BLaER1 (cell line): ENCODE data around the gene CCDC27.
"Not testable (repeated sequence)": the region's sequence is repeated elsewhere in the genome, so short reads cannot be mapped to it uniquely, and the experiment has no call there.

ENCODE experiments used
- H3K27ac ChIP-seq: shearing (Covaris generic); formaldehyde crosslinking; 2 replicates; pipeline ENCODE4 v1.8.1; 2022
- H3K27me3 ChIP-seq: shearing (Covaris generic); formaldehyde crosslinking; 2 replicates; pipeline ENCODE4 v1.8.1; 2022
- H3K36me3 ChIP-seq: shearing (Covaris generic); formaldehyde crosslinking; 2 replicates; pipeline ENCODE4 v1.8.1; 2022
- H3K4me1 ChIP-seq: shearing (Covaris generic); formaldehyde crosslinking; 2 replicates; pipeline ENCODE4 v1.8.1; 2022
- H3K4me2 ChIP-seq: shearing (Covaris generic); formaldehyde crosslinking; 2 replicates; pipeline ENCODE4 v1.8.1; 2022
- H3K4me3 ChIP-seq: shearing (Covaris generic); formaldehyde crosslinking; 2 replicates; pipeline ENCODE4 v1.8.1; 2022
- H3K9ac ChIP-seq: shearing (Covaris generic); formaldehyde crosslinking; 2 replicates; pipeline ENCODE4 v1.8.1; 2022
- H3K9me3 ChIP-seq: shearing (Covaris generic); formaldehyde crosslinking; 2 replicates; pipeline ENCODE4 v1.8.1; 2022
- H4K20me1 ChIP-seq: shearing (Covaris generic); formaldehyde crosslinking; 2 replicates; pipeline ENCODE4 v1.8.1; 2022
- Cebpa-rat ChIP-seq: shearing (Covaris generic); IDR thresholded peaks from 2 replicates; pipeline ENCODE4 v1.8.1; 2022

CCDC27 gene

GRCh38 chr1:3799976-3800685, 47.9 kb downstream of the CCDC27 start:
- Histone ChIP-seq H3K36me3 (no peaks in the 10 kb centered on the region), H3K27me3 (no peaks in the 10 kb centered on the region), H3K9me3 (no peaks in the 10 kb centered on the region), H3K27ac (no peak overlapping the region), H3K9ac (no peak overlapping the region), H3K4me1 (peaks cover 12% of the 10 kb centered on the region), H4K20me1 (peaks cover 11% of the 10 kb centered on the region), H3K4me3 (no peak overlapping the region), H3K4me2 (no peak overlapping the region)
- no peak for TF ChIP-seq Cebpa-rat

- H3K27ac ChIP-seq, H3K4me3 ChIP-seq, H3K9ac ChIP-seq, H3K4me1 ChIP-seq, H3K27me3 ChIP-seq, H4K20me1 ChIP-seq, H3K36me3 ChIP-seq, H3K9me3 ChIP-seq: not testable (repeated sequence)
- H3K4me2 ChIP-seq = peak overlapping the region; percentile 16; the same call in 1 of the 2 replicates
Measured at GRCh38 chr1:3800795-3801194, 48.5 kb downstream of the CCDC27 start.

- Histone ChIP-seq H3K4me1 (no peaks in the 10 kb centered on the region), H3K27ac (no peak overlapping the region), H3K4me3 (no peak overlapping the region), H3K36me3 (no peaks in the 10 kb centered on the region), H3K9ac (no peak overlapping the region), H4K20me1 (no peaks in the 10 kb centered on the region), H3K27me3 (no peaks in the 10 kb centered on the region), H3K9me3 (peaks cover 25% of the 10 kb centered on the region), H3K4me2 (no peak overlapping the region)
- TF ChIP-seq Cebpa-rat = no peak
Measured at GRCh38 chr1:3803905-3804626, 51.8 kb downstream of the CCDC27 start.

- H3K9me3 ChIP-seq = peaks cover 25% of the 10 kb centered on the region
- not testable (repeated sequence) for H3K4me3 ChIP-seq, H3K4me2 ChIP-seq, H3K27ac ChIP-seq, H3K27me3 ChIP-seq, H3K4me1 ChIP-seq, H4K20me1 ChIP-seq, H3K9ac ChIP-seq, H3K36me3 ChIP-seq
Measured at GRCh38 chr1:3804627-3804944, 52.3 kb downstream of the CCDC27 start.

- Histone ChIP-seq H3K36me3 (no peaks in the 10 kb centered on the region), H3K4me3 (no peak overlapping the region), H3K9me3 (peaks cover 25% of the 10 kb centered on the region), H3K27me3 (no peaks in the 10 kb centered on the region), H3K4me1 (no peaks in the 10 kb centered on the region), H4K20me1 (no peaks in the 10 kb centered on the region), H3K4me2 (no peak overlapping the region), H3K9ac (no peak overlapping the region), H3K27ac (no peak overlapping the region)
- no peak for TF ChIP-seq Cebpa-rat
Measured at GRCh38 chr1:3805038-3805437, 52.8 kb downstream of the CCDC27 start.

GRCh38 chr1:3807769-3808168, 55.5 kb downstream of the CCDC27 start:
- Histone ChIP-seq H3K9ac (no peak overlapping the region), H4K20me1 (no peaks in the 10 kb centered on the region), H3K27ac (no peak overlapping the region), H3K4me3 (no peak overlapping the region), H3K9me3 (peaks cover 25% of the 10 kb centered on the region), H3K36me3 (no peaks in the 10 kb centered on the region), H3K4me1 (no peaks in the 10 kb centered on the region), H3K4me2 (no peak overlapping the region), H3K27me3 (no peaks in the 10 kb centered on the region)
- TF ChIP-seq Cebpa-rat = no peak

GRCh38 chr1:3809680-3810079, 57.4 kb downstream of the CCDC27 start:
- no peak overlapping the region for H3K4me2 ChIP-seq
- H3K27me3 ChIP-seq = no peaks in the 10 kb centered on the region
- H3K36me3 ChIP-seq = peaks cover 12% of the 10 kb centered on the region
- H3K27ac ChIP-seq = no peak overlapping the region
- H3K9ac ChIP-seq = no peak overlapping the region
- H4K20me1 ChIP-seq = no peaks in the 10 kb centered on the region
- no peak for TF ChIP-seq Cebpa-rat
- no peaks in the 10 kb centered on the region for H3K4me1 ChIP-seq
- no peak overlapping the region for H3K4me3 ChIP-seq
- peaks cover 25% of the 10 kb centered on the region for H3K9me3 ChIP-seq

GRCh38 chr1:3810149-3810761, 58.0 kb downstream of the CCDC27 start:
- H3K27ac ChIP-seq, H3K4me1 ChIP-seq, H3K4me2 ChIP-seq, H3K9ac ChIP-seq, H4K20me1 ChIP-seq, H3K4me3 ChIP-seq, H3K27me3 ChIP-seq: not testable (repeated sequence)
- peaks cover 25% of the 10 kb centered on the region for H3K9me3 ChIP-seq
- H3K36me3 ChIP-seq = peaks cover 18% of the 10 kb centered on the region

GRCh38 chr1:3811595-3811911, 59.3 kb downstream of the CCDC27 start:
- H3K9ac ChIP-seq = no peak overlapping the region
- H3K4me1 ChIP-seq = no peaks in the 10 kb centered on the region
- no peak overlapping the region for H3K4me2 ChIP-seq

GRCh38 chr1:3814065-3814464, 61.8 kb downstream of the CCDC27 start:
- no peaks in the 10 kb centered on the region for H4K20me1 ChIP-seq

More at GRCh38 chr1:3811595-3811911, 59.3 kb downstream of the CCDC27 start:
- Histone ChIP-seq H3K9me3 (peaks cover 20% of the 10 kb centered on the region), H3K27ac (no peak overlapping the region), H3K27me3 (no peaks in the 10 kb centered on the region), H4K20me1 (no peaks in the 10 kb centered on the region), H3K36me3 (peaks cover 30% of the 10 kb centered on the region), H3K4me3 (no peak overlapping the region)
- no peak for TF ChIP-seq Cebpa-rat

More at GRCh38 chr1:3814065-3814464, 61.8 kb downstream of the CCDC27 start:
- Histone ChIP-seq H3K4me2 (no peak overlapping the region), H3K27me3 (no peaks in the 10 kb centered on the region), H3K36me3 (peaks cover 42% of the 10 kb centered on the region), H3K9ac (no peak overlapping the region), H3K27ac (no peak overlapping the region), H3K4me3 (no peak overlapping the region), H3K4me1 (no peaks in the 10 kb centered on the region), H3K9me3 (no peaks in the 10 kb centered on the region)
- no peak for TF ChIP-seq Cebpa-rat
